HEK293 (cell line): Measurements from ENCODE around the gene P3H4.
A peak's percentile ranks its signal among the peaks of the same experiment; 100 is the strongest.
"Not testable (repeated sequence)": the region's sequence is repeated elsewhere in the genome, so short reads cannot be mapped to it uniquely, and the experiment has no call there.

Experiments used
- CTCF ChIA-PET: fragments of 350-600 bp; formaldehyde crosslinking; extraction: SDS; loops from one replicate; lab custom pipeline; 2021; ENCODE audit warnings: antibody characterized with exemption; lab: Yijun Ruan, JAX
- POLR2A ChIA-PET: fragments of 300-600 bp; formaldehyde crosslinking; extraction: SDS; loops from one replicate; lab custom pipeline; 2020; ENCODE audit warnings: antibody characterized with exemption, inconsistent platforms; lab: Yijun Ruan, JAX
- H3K27ac ChIP-seq: fragments of 200-500 bp; sonication (Bioruptor generic); 2 replicates; pipeline ENCODE4 v1.5.1; 2014; ENCODE audit warnings: low read depth, low read length, control low read depth, inconsistent platforms; ENCODE audit errors: extremely low read depth
- H3K36me3 ChIP-seq, 2 experiments: fragments of 200-500 bp in 1 of 2; sonication (Bioruptor generic) in 1 of 2; 1 replicate in 1 of 2; 2 replicates in 1 of 2; pipeline ENCODE4 v1.5.1; 2014 to 2017; ENCODE audit warnings: inconsistent platforms in 2 of 2, low read length in 2 of 2; ENCODE audit not compliant: control insufficient read depth in 2 of 2, insufficient read depth in 1 of 2
- H3K4me1 ChIP-seq: fragments of 200-500 bp; sonication (Bioruptor generic); 2 replicates; pipeline ENCODE4 v1.5.1; 2014; ENCODE audit warnings: mild to moderate bottlenecking, low read length, inconsistent platforms; ENCODE audit not compliant: control insufficient read depth, insufficient read depth
- H3K4me3 ChIP-seq: 2 replicates; pipeline ENCODE4 v1.5.1; 2011; ENCODE audit warnings: low read depth, mild to moderate bottlenecking, control low read depth, low read length, moderate library complexity
- H3K9me3 ChIP-seq: fragments of 200-500 bp; sonication (Bioruptor generic); 2 replicates; pipeline ENCODE4 v1.5.1; 2014; ENCODE audit warnings: low read depth, low read length, inconsistent platforms; ENCODE audit not compliant: control insufficient read depth, insufficient read depth
- EGR2 ChIP-seq: fragments of 450-650 bp; formaldehyde crosslinking; IDR thresholded peaks from 2 replicates; pipeline ENCODE4 v1.5.1; 2016; ENCODE audit warnings: low read depth, missing biosample characterization, missing genetic modification characterization
- GLIS2 ChIP-seq: fragments of 450-650 bp; formaldehyde crosslinking; IDR thresholded peaks from 2 replicates; pipeline ENCODE4 v1.5.1; 2016; ENCODE audit warnings: missing biosample characterization, missing genetic modification characterization
- KLF1 ChIP-seq: fragments of 450-650 bp; formaldehyde crosslinking; IDR thresholded peaks from 2 replicates; pipeline ENCODE4 v1.5.1; 2016; ENCODE audit warnings: missing biosample characterization, missing genetic modification characterization
- KLF10 ChIP-seq: fragments of 450-650 bp; IDR thresholded peaks from 2 replicates; pipeline ENCODE4 v1.5.1; 2018; ENCODE audit warnings: missing biosample characterization, mild to moderate bottlenecking, missing genetic modification characterization
- SP7 ChIP-seq: fragments of 450-650 bp; formaldehyde crosslinking; IDR thresholded peaks from 2 replicates; pipeline ENCODE4 v1.5.1; 2016; ENCODE audit warnings: missing biosample characterization, missing genetic modification characterization
- YY2 ChIP-seq: fragments of 450-650 bp; formaldehyde crosslinking; IDR thresholded peaks from 2 replicates; pipeline ENCODE4 v1.5.1; 2016; ENCODE audit warnings: missing biosample characterization, missing genetic modification characterization
- ZFHX2 ChIP-seq: fragments of 450-650 bp; formaldehyde crosslinking; conservative IDR thresholded peaks from 2 replicates; pipeline ENCODE4 v1.5.1; 2016; ENCODE audit warnings: missing biosample characterization, missing genetic modification characterization
- ZFP41 ChIP-seq: fragments of 450-650 bp; formaldehyde crosslinking; IDR thresholded peaks from 2 replicates; pipeline ENCODE4 v1.5.1; 2016; ENCODE audit warnings: missing biosample characterization, missing genetic modification characterization, borderline replicate concordance
- ZFP69B ChIP-seq: fragments of 450-650 bp; formaldehyde crosslinking; IDR thresholded peaks from 2 replicates; pipeline ENCODE4 v1.5.1; 2016; ENCODE audit warnings: missing biosample characterization, missing genetic modification characterization
- ZNF10 ChIP-seq: fragments of 450-650 bp; formaldehyde crosslinking; IDR thresholded peaks from 2 replicates; pipeline ENCODE4 v1.5.1; 2017; ENCODE audit warnings: missing biosample characterization, missing genetic modification characterization
- ZNF157 ChIP-seq: fragments of 450-650 bp; formaldehyde crosslinking; IDR thresholded peaks from 2 replicates; pipeline ENCODE4 v1.5.1; 2016; ENCODE audit warnings: missing biosample characterization, missing genetic modification characterization
- ZNF169 ChIP-seq: fragments of 450-650 bp; formaldehyde crosslinking; IDR thresholded peaks from 2 replicates; pipeline ENCODE4 v1.5.1; 2016; ENCODE audit warnings: missing biosample characterization, missing genetic modification characterization
- ZNF2 ChIP-seq: fragments of 450-650 bp; formaldehyde crosslinking; IDR thresholded peaks from 2 replicates; pipeline ENCODE4 v1.5.1; 2016; ENCODE audit warnings: missing biosample characterization, missing genetic modification characterization
- ZNF335 ChIP-seq: fragments of 450-650 bp; formaldehyde crosslinking; conservative IDR thresholded peaks from 2 replicates; pipeline ENCODE4 v1.5.1; 2016; ENCODE audit warnings: missing biosample characterization, missing genetic modification characterization
- ZNF354C ChIP-seq: fragments of 450-650 bp; formaldehyde crosslinking; IDR thresholded peaks from 2 replicates; pipeline ENCODE4 v1.5.1; 2016; ENCODE audit warnings: missing biosample characterization, missing genetic modification characterization, low read depth, borderline replicate concordance
- ZNF610 ChIP-seq: fragments of 450-650 bp; formaldehyde crosslinking; IDR thresholded peaks from 2 replicates; pipeline ENCODE4 v1.5.1; 2016; ENCODE audit warnings: missing biosample characterization, missing genetic modification characterization, borderline replicate concordance
- ZNF660 ChIP-seq: fragments of 450-650 bp; IDR thresholded peaks from 2 replicates; pipeline ENCODE4 v1.5.1; 2018; ENCODE audit warnings: missing biosample characterization, mild to moderate bottlenecking, missing genetic modification characterization
- ZNF791 ChIP-seq: fragments of 450-650 bp; formaldehyde crosslinking; IDR thresholded peaks from 2 replicates; pipeline ENCODE4 v1.5.1; 2016; ENCODE audit warnings: missing biosample characterization, missing genetic modification characterization
- ZSCAN23 ChIP-seq: fragments of 450-650 bp; formaldehyde crosslinking; IDR thresholded peaks from 2 replicates; pipeline ENCODE4 v1.5.1; 2016; ENCODE audit warnings: missing biosample characterization, missing genetic modification characterization
- TF ChIP-seq, protein P1 (sequence below): fragments of 450-650 bp; formaldehyde crosslinking; conservative IDR thresholded peaks from 2 replicates; pipeline ENCODE4 v1.5.1; 2016; ENCODE audit warnings: low read depth, missing biosample characterization, missing genetic modification characterization
- TF ChIP-seq, protein P2 (sequence below): fragments of 450-650 bp; formaldehyde crosslinking; IDR thresholded peaks from 2 replicates; pipeline ENCODE4; 2016; ENCODE audit warnings: missing biosample characterization, missing genetic modification characterization

P3H4 gene

DNA sequence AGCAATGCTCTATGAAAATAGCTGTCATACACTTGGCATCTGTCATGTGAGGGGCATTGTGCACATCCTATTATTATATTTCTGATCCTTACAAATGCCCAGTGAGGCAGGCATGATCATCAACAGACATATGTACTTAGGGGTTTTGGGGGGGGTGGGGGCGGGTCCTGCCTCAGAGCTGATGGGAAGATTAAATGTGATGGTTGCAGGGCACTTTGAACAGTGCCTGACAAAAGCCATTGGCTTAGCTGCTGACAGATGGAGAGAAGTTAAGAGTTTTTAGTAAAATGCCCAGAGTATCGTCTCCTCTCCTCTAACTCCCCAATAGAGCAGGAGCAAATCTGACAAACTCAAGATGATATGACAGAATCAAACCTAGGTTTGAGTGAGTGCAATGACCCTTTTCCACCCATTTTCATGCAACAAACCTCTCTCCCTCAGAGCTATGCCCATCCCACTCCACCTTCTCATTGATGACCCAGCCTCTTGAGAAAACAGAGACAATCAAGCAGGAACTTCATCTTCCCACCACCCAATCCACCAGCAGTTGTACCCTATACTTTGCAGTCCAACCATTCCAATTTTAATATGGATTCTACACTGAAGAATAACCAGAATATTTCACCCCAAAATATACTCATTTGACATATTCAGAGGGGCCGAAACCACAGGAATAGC is 48.6 kb upstream of the P3H4 start:
- Histone ChIP-seq H3K36me3 (peaks cover 0 to 4% of the 10 kb centered on the region in 2 experiments; a peak in 1 of 3 replicates), H3K4me1 (peaks cover 21% of the 10 kb centered on the region), H3K4me3 (no peak overlapping the region)
- CTCF ChIA-PET = interaction anchor here (0.6 to 1.6 kb wide), 3 partner anchors 9 to 58 kb away, joined by 3 read pairs; no protein-coding TSS in a partner anchor
- TF ChIP-seq KLF10 (no peak), ZFP41 (tag by site-specific recombination) (no peak), ZNF610 (tag by site-specific recombination) (no peak), SP7 (tag by site-specific recombination) (0 out of 2 replicates have a peak, but pooled peaks have one; percentile 11), ZNF157 (tag by site-specific recombination) (no peak), ZNF791 (tag by site-specific recombination) (no peak), ZNF335 (peak; percentile 47), ZNF10 (tag by site-specific recombination) (no peak), ZNF660 (tag by site-specific recombination) (peak; percentile 99), ZNF2 (no peak), ZNF354C (tag by site-specific recombination) (no peak), ZFP69B (no peak), ZNF169 (no peak), ZFHX2 (tag by site-specific recombination) (peak; percentile 35), EGR2 (tag by site-specific recombination) (peak; percentile 38; the same call in 1 of the 2 replicates), ZSCAN23 (tag by site-specific recombination) (no peak), YY2 (tag by site-specific recombination) (no peak), GLIS2 (tag by site-specific recombination) (no peak)
- TF ChIP-seq, protein P1, sequence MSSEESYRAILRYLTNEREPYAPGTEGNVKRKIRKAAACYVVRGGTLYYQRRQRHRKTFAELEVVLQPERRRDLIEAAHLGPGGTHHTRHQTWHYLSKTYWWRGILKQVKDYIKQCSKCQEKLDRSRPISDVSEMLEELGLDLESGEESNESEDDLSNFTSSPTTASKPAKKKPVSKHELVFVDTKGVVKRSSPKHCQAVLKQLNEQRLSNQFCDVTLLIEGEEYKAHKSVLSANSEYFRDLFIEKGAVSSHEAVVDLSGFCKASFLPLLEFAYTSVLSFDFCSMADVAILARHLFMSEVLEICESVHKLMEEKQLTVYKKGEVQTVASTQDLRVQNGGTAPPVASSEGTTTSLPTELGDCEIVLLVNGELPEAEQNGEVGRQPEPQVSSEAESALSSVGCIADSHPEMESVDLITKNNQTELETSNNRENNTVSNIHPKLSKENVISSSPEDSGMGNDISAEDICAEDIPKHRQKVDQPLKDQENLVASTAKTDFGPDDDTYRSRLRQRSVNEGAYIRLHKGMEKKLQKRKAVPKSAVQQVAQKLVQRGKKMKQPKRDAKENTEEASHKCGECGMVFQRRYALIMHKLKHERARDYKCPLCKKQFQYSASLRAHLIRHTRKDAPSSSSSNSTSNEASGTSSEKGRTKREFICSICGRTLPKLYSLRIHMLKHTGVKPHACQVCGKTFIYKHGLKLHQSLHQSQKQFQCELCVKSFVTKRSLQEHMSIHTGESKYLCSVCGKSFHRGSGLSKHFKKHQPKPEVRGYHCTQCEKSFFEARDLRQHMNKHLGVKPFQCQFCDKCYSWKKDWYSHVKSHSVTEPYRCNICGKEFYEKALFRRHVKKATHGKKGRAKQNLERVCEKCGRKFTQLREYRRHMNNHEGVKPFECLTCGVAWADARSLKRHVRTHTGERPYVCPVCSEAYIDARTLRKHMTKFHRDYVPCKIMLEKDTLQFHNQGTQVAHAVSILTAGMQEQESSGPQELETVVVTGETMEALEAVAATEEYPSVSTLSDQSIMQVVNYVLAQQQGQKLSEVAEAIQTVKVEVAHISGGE = no peak
- TF ChIP-seq, protein P2, sequence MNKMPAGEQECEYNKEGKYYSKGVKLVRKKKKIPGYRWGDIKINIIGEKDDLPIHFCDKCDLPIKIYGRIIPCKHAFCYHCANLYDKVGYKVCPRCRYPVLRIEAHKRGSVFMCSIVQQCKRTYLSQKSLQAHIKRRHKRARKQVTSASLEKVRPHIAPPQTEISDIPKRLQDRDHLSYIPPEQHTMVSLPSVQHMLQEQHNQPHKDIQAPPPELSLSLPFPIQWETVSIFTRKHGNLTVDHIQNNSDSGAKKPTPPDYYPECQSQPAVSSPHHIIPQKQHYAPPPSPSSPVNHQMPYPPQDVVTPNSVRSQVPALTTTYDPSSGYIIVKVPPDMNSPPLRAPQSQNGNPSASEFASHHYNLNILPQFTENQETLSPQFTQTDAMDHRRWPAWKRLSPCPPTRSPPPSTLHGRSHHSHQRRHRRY (tag by site-specific recombination) = no peak
- TF ChIP-seq, all 188 proteins: peak for 5
- Histone ChIP-seq H3K9me3 (no peaks in the 10 kb centered on the region), H3K27ac (no peak overlapping the region)
- POLR2A ChIA-PET = interaction anchor here (1.2 kb wide), 1 partner anchor 74 kb away, joined by 3 read pairs; the partner anchor contains the start of gene JUP

DNA sequence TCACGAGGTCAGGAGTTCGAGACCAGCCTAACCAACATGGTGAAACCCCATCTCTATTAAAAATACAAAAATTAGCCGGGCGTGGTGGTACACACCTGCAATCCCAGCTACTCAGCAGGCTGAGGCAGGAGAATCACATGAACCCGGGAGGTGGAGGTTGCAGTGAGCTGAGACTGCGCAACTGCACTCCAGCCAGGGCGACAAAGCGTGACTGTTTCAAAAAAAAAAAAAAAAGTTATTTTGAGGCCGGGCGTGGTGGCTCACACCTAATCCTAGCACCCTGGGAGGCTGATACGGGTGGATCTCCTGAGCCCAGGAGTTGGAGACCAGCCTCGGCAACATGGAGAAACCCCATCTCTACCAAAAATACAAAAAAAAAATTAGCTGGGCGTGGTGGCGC is 39.6 kb upstream of the P3H4 start:
- H3K27ac ChIP-seq, H3K4me3 ChIP-seq, H3K9me3 ChIP-seq: not testable (repeated sequence)
- H3K4me1 ChIP-seq = peaks cover 19% of the 10 kb centered on the region
- POLR2A ChIA-PET = interaction anchor here (0.7 kb wide), 1 partner anchor 28 kb away, joined by 3 read pairs; no protein-coding TSS in a partner anchor
- CTCF ChIA-PET = interaction anchor here (0.7 to 1.8 kb wide), 6 partner anchors 9 to 976 kb away, joined by 3 to 6 read pairs (median 4); partner anchors contain the start of gene JUP
- peak; percentile 66 for TF ChIP-seq KLF1 (tag by site-specific recombination)
- H3K36me3 ChIP-seq = peaks cover 27 to 29% of the 10 kb centered on the region in 2 experiments
